Colonic mucosa (tissue), 4 donors: ENCODE data around the gene MIP. TPM values are rescaled to one million over a fixed set of nuclear protein-coding genes. Genes with fewer than 3 reads are reported as not detected.

ENCODE experiments used
- DNase-seq: peaks from one replicate; pipeline ENCODE4 v3.0.0-alpha.2; 2020
- H3K27ac ChIP-seq: fragments of 200-600 bp; one replicate; pipeline ENCODE4 v1.8.0; 2021
- H3K27me3 ChIP-seq: fragments of 200-600 bp; one replicate; pipeline ENCODE4 v1.8.0; 2021
- H3K36me3 ChIP-seq: fragments of 200-600 bp; one replicate; pipeline ENCODE4 v1.8.0; 2021
- H3K4me1 ChIP-seq: fragments of 200-600 bp; one replicate; pipeline ENCODE4 v1.8.0; 2021; ENCODE audit warnings: mild to moderate bottlenecking
- H3K4me3 ChIP-seq: fragments of 200-600 bp; one replicate; pipeline ENCODE4 v1.8.0; 2021
- H3K9ac ChIP-seq, 2 donors: one replicate each; pipeline ENCODE4 v1.7.0; 2013; ENCODE audit warnings: control low read depth in 2 of 2, low read depth in 2 of 2, low read length in 2 of 2
- H3K9me3 ChIP-seq: fragments of 200-600 bp; one replicate; pipeline ENCODE4 v1.8.0; 2021
- intact Hi-C: fragments of 100-400 bp; cut with DNase I; formaldehyde crosslinking; loops from one replicate; pipeline ENCODE4 v1.14.1; 2022
- total RNA-seq, 2 donors: library from RNA; stranded (reverse); fragmentation: NEBNext Ultra II Directional in 1 of 2; extraction: Animal tissue kit (Norgen Biotek cat#: 25700) in 1 of 2; gene quantifications; one replicate each; pipeline ENCODE4 v1.2.1, GENCODE V29; 2021
- TF ChIP-seq, protein P1 (sequence below): fragments of 200-600 bp; IDR thresholded peaks from one replicate; pipeline ENCODE4 v1.8.0; 2022; ENCODE audit warnings: antibody characterized with exemption, mild to moderate bottlenecking
- donor health status: healthy.
- donor health status: DM: no; HTN: no; CAD: no.
- donor health status: DM: no; HTN: no; CAD: no.

Gene MIP
- total RNA-seq, 2 donors from 2014 or later: not detected

DNA sequence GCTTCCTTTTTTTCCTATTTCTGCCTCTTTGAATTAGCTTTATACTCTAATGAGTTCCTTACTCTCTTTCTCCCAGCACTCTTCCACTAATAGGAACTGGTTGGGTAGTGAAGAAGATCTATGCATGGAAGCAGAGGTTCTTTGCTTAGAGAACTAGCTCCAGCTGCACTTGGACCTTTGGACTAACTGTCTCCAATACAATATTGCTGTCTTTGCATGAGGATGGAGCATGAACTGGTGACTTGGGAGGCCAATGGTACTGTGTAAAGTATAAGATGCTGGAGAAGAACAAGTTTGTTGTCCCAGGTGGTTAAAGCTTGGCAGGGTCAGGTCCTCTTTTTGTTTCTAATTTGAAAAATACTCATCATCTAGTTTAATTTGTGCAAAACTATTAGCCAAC is 35.9 kb upstream of the MIP start:
- Histone ChIP-seq H3K27ac (no peak overlapping the region), H3K27me3 (peaks cover 5% of the 10 kb centered on the region), H3K9me3 (no peaks in the 10 kb centered on the region), H3K9ac (no peak overlapping the region), H3K36me3 (no peaks in the 10 kb centered on the region), H3K4me1 (peaks cover 9% of the 10 kb centered on the region), H3K4me3 (no peak overlapping the region)
- DNase-seq: no peak
- intact Hi-C loops: no loop called here
- TF ChIP-seq, protein P1, sequence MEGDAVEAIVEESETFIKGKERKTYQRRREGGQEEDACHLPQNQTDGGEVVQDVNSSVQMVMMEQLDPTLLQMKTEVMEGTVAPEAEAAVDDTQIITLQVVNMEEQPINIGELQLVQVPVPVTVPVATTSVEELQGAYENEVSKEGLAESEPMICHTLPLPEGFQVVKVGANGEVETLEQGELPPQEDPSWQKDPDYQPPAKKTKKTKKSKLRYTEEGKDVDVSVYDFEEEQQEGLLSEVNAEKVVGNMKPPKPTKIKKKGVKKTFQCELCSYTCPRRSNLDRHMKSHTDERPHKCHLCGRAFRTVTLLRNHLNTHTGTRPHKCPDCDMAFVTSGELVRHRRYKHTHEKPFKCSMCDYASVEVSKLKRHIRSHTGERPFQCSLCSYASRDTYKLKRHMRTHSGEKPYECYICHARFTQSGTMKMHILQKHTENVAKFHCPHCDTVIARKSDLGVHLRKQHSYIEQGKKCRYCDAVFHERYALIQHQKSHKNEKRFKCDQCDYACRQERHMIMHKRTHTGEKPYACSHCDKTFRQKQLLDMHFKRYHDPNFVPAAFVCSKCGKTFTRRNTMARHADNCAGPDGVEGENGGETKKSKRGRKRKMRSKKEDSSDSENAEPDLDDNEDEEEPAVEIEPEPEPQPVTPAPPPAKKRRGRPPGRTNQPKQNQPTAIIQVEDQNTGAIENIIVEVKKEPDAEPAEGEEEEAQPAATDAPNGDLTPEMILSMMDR: no peak

DNA sequence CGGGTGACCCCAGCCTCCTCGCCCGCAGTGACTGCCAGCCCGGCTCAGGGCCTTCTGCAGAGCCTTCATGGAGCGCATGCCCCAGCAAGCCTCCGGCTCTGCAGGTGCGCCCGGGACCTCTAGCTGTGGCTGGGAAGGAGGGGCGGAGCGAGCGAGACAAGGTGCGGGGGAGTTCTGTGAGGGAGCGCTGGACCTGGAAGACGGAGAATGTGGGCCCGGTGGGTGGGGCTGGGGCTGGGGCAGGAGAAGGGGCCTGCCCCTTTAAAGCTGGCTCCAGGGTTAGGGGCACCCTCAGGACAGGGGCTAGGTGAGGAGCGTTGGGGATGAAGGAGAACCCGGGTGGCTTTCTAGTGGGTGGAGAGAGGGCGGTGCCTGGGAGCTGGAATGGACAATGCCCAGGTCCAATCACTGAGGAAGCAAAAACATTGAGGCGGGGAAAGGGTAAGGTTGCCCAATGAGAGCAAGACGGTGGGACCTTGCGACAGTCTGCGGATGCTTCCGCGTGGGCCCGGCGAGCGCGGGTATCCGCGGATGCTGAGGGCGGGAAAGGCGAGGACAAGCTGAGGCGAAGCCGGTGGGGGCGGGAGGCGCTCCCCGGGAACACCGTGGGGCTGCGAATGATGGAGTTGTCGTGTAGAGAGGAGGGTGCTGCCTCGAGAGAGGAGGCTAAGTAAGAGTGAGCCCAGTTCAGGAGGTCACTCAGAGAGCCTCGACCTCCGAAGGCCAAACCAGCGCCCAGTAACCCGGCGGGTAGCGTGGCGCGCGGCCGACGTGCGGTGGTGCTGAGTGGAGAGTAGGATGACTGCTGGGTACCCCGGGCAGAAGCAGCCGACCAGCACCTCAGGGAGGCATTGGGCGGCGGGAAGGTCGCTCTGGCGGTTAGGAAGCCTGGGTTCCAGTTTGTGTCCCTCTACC is 33.8 kb upstream of the MIP start, which contains the start of gene GLS2:
Gene GLS2, minus strand, starts transcription at position 121 of the 915 bp plus-strand sequence. Its CDS starts 43 bp downstream, at position 78.
- H3K36me3 ChIP-seq: no peaks in the 10 kb centered on the region
- peak within 1 kb of the TSS; percentile 27 to 56 for H3K9ac ChIP-seq
- DNase-seq: peak; percentile 85
- TF ChIP-seq, protein P1: no peak
- peak within 1 kb of the TSS; percentile 69 for H3K4me3 ChIP-seq
- no peaks in the 10 kb centered on the region for H3K9me3 ChIP-seq
- peaks cover 5% of the 10 kb centered on the region for H3K27me3 ChIP-seq
- intact Hi-C loops: no loop called here
- peaks cover 9% of the 10 kb centered on the region for H3K4me1 ChIP-seq
- no peak within 1 kb of the TSS for H3K27ac ChIP-seq

DNA sequence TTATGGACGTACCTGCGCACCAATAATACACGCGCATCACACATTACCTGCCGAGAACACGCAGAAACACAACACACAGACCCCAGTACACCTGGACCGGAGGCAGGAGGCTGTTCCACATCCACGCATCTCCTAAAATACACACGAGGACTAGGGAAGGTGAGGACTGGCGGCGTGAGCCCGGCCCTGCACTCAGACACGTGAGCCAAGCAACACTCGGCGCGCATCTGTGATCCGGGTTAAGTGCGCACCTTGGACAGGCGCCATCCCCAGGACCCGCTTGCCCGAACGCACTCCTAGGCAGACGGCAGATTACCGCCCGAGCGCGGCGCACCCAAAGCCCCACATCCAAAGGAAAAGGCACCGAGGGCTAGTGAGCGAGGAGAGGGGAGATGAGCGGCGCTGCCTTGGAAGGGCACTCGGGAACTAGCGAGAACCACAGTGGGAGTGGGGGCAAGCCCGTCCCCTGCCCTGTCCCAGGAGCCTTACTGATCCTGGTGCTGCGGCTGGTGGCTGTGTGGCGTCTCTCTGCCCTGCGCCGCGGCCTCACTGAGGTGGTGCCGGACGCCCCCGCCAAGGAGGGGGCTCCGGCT is 33.1 kb upstream of the MIP start:
- H3K4me1 ChIP-seq: peaks cover 9% of the 10 kb centered on the region
- TF ChIP-seq, protein P1: no peak
- H3K4me3 ChIP-seq: peak overlapping the region; percentile 69
- peak; percentile 44 for DNase-seq
- H3K9me3 ChIP-seq: no peaks in the 10 kb centered on the region
- H3K27me3 ChIP-seq: peaks cover 5% of the 10 kb centered on the region
- intact Hi-C loops: no loop called here
- H3K27ac ChIP-seq: no peak overlapping the region
- peak overlapping the region; percentile 27 to 56 for H3K9ac ChIP-seq
- no peaks in the 10 kb centered on the region for H3K36me3 ChIP-seq

DNA sequence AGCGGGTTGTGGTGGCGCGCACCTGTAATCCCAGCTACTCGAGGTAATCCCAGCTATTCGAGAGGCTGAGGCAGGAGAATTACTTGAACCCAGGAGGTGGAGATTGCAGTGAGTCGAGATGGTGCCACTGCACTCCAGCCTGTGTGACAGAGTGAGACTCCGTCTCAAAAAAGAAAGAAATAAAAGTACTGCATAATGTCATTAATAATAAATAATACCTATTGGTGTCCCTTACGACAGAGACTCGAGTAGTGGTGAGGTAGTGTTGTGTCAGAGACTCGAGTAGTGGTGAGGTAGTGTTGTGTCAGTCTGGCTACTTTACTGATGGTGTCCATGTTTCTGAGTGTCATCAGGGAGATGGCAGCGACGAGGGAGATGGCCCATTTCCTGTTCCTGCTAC is 32.2 kb upstream of the MIP start:
- TF ChIP-seq, protein P1: no peak
- no peak overlapping the region for H3K27ac ChIP-seq
- intact Hi-C loops: no loop called here
- H3K27me3 ChIP-seq: peaks cover 5% of the 10 kb centered on the region
- H3K9ac ChIP-seq: no peak overlapping the region
- H3K4me3 ChIP-seq: no peak overlapping the region
- no peaks in the 10 kb centered on the region for H3K36me3 ChIP-seq
- H3K9me3 ChIP-seq: no peaks in the 10 kb centered on the region
- no peak for DNase-seq
- peaks cover 9% of the 10 kb centered on the region for H3K4me1 ChIP-seq

DNA sequence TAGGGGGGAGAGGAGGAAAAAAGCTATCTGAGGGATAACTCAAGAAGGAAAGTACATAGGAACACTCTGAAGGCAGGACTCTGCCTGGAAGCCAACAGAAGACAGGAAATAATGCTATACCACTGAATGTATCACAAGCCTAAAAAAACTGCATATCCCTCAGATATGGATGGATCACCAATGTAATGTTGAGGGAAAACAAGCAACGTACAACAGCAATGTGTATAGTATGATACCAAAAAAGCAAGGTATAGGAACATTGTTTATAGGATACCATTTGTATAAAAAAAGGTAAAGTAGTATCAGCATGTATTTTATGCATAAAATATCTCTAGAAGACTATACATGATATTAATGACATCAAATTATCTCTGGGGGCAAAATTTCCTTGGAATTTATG is 30.1 kb upstream of the MIP start:
- H3K36me3 ChIP-seq: no peaks in the 10 kb centered on the region
- TF ChIP-seq, protein P1: no peak
- no peaks in the 10 kb centered on the region for H3K27me3 ChIP-seq
- H3K9me3 ChIP-seq: no peaks in the 10 kb centered on the region
- intact Hi-C loops: no loop called here
- no peak overlapping the region for H3K27ac ChIP-seq
- peaks cover 9% of the 10 kb centered on the region for H3K4me1 ChIP-seq
- no peak overlapping the region for H3K9ac ChIP-seq
- H3K4me3 ChIP-seq: no peak overlapping the region
- DNase-seq: no peak
